T47D (cell line): ENCODE measurements around the gene GSTT2B.
"Not testable (repeated sequence)": the region's sequence is repeated elsewhere in the genome, so short reads cannot be mapped to it uniquely, and the experiment has no call there.

Experiments
- DNase-seq, 2 experiments: peaks; one replicate each; pipeline versions ENCODE4 v3.0.0 to v3.0.0-alpha.2; 2011 to 2012; ENCODE audit warnings: low read depth in 1 of 2, low spot score in 1 of 2
- JUND ChIP-seq: IDR thresholded peaks from 2 replicates; pipeline ENCODE4 v1.6.1; 2012; ENCODE audit warnings: low read depth
- in situ Hi-C: cut with HindIII; loops from 2 replicates; pipeline ENCODE4 v1.10.0; 2016; ENCODE audit warnings: low sequenced_read_pairs, low pct_unique_long_range_greater_than_20kb

The GSTT2B gene

GRCh38 chr22:23939017-23939357 lies 22.0 kb downstream of the GSTT2B start:
- in situ Hi-C loops: no loop called here
- DNase-seq: no peak
- TF ChIP-seq JUND: no peak

GRCh38 chr22:23938328-23939016 lies 22.5 kb downstream of the GSTT2B start:
- peak; percentile 43 to 79 for DNase-seq
- in situ Hi-C loops: no loop called here
- no peak for TF ChIP-seq JUND

- DNase-seq: no peak
- in situ Hi-C loops: no loop called here
- TF ChIP-seq JUND: no peak
Observed at GRCh38 chr22:23926561-23926960, 34.4 kb downstream of the GSTT2B start.

- in situ Hi-C loops: no loop called here
- no peak for DNase-seq
- TF ChIP-seq JUND: no peak
Observed at GRCh38 chr22:23925020-23925606, 35.9 kb downstream of the GSTT2B start.

GRCh38 chr22:23922921-23923320 lies 38.1 kb downstream of the GSTT2B start:
- no peak for DNase-seq
- no peak for TF ChIP-seq JUND
- in situ Hi-C loops: no loop called here

GRCh38 chr22:23921586-23922201 lies 39.3 kb downstream of the GSTT2B start:
- peak in 1 of 2 experiments; percentile 40 for DNase-seq
- in situ Hi-C loops: not testable (repeated sequence)

GRCh38 chr22:23920267-23920611 lies 40.8 kb downstream of the GSTT2B start:
- in situ Hi-C loops, DNase-seq: not testable (repeated sequence)

GRCh38 chr22:23915290-23915689 lies 45.7 kb downstream of the GSTT2B start:
- no peak for DNase-seq
- TF ChIP-seq JUND: no peak
- in situ Hi-C loops: no loop called here

- in situ Hi-C loops: no loop called here
- no peak for TF ChIP-seq JUND
- peak; percentile 88 to 97 for DNase-seq
Observed at GRCh38 chr22:23913661-23914353, 47.2 kb downstream of the GSTT2B start.

GRCh38 chr22:23913306-23913660 lies 47.7 kb downstream of the GSTT2B start:
- in situ Hi-C loops: no loop called here
- TF ChIP-seq JUND: no peak
- no peak for DNase-seq

GRCh38 chr22:23912293-23912903 lies 48.6 kb downstream of the GSTT2B start:
- no peak for DNase-seq
- no peak for TF ChIP-seq JUND
- in situ Hi-C loops: no loop called here

- DNase-seq: no peak
- TF ChIP-seq JUND: no peak
- in situ Hi-C loops: no loop called here
Observed at GRCh38 chr22:23911318-23911980, 49.5 kb downstream of the GSTT2B start.
